ENCODE results near the gene CD40. TPM values are rescaled to one million over a fixed set of nuclear protein-coding genes. Genes with fewer than 3 reads are reported as not detected.

Gene CD40
- total RNA-seq, 4 donors from 2014 or later, result 7.2 to 13.0 (median 8.2) TPM

DNA sequence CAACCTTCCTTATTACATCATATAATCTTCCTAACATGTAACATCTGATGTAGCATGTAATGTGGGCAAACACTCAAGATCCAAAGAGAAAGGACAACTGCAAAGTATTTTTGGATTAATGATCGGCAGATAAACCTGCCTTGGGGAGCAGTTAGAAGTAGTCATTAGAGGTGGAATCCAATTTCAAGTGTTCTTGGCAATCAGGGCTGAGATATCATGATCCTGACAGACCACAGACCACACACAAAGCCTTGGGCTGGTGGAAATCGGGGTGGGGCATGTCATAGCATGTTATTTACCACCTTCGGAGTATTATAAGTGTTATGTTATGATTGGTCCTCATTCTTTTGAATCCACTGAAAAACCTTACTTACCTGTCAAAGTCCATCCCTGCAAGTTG, 44.7 kb upstream of the CD40 start:
- Histone ChIP-seq H3K27me3 (no peaks in the 10 kb centered on the region), H3K4me1 (peaks cover 41 to 47% of the 10 kb centered on the region in 2 donors), H3K9me3 (no peaks in the 10 kb centered on the region), H3K36me3 (peaks cover 0 to 31% of the 10 kb centered on the region in 2 donors), H3K4me3 (no peak overlapping the region), H3K27ac (peak overlapping the region in 2 of 4 donors; percentile 12 to 22)
- in situ Hi-C loops (cut with MboI; ENCODE audit: low sequenced_read_pairs in 4 of 4) (no loop called here), intact Hi-C loops (cut with DNase I; ENCODE audit: low total_unique reads) (no loop called here)
- ATAC-seq, result peak; percentile 58 to 60
- TF ChIP-seq POLR2A (IDR thresholded peaks at IDR 0.05), result no peak
- TF ChIP-seq, protein P1, sequence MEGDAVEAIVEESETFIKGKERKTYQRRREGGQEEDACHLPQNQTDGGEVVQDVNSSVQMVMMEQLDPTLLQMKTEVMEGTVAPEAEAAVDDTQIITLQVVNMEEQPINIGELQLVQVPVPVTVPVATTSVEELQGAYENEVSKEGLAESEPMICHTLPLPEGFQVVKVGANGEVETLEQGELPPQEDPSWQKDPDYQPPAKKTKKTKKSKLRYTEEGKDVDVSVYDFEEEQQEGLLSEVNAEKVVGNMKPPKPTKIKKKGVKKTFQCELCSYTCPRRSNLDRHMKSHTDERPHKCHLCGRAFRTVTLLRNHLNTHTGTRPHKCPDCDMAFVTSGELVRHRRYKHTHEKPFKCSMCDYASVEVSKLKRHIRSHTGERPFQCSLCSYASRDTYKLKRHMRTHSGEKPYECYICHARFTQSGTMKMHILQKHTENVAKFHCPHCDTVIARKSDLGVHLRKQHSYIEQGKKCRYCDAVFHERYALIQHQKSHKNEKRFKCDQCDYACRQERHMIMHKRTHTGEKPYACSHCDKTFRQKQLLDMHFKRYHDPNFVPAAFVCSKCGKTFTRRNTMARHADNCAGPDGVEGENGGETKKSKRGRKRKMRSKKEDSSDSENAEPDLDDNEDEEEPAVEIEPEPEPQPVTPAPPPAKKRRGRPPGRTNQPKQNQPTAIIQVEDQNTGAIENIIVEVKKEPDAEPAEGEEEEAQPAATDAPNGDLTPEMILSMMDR (IDR thresholded peaks at IDR 0.05 in 4 of 5, conservative IDR thresholded peaks at IDR 0.05 in 1 of 5), result no peak
- DNase-seq, result no peak

DNA sequence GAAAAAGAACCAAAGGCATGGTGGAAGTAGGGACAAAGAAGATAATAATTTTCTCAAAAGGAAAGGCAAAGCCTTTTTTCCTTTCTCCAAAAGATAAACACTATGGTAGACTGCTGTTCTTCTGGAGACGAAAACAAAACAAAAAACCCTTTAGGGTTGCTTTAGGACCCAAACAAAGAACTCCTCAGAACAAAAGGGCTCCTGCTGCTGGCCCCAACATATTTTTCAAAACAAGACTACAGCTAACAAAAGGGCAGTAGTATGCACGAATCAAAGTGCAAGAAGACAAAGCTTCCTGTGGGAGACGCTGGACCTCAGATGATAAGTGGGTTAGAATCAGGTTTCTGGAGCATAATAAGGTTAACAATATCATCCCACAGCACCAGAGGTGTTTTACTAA, 44.1 kb upstream of the CD40 start:
- TF ChIP-seq, protein P1 (IDR thresholded peaks at IDR 0.05 in 4 of 5, conservative IDR thresholded peaks at IDR 0.05 in 1 of 5), result no peak
- no peak for TF ChIP-seq POLR2A (IDR thresholded peaks at IDR 0.05)
- intact Hi-C loops (cut with DNase I; ENCODE audit: low total_unique reads) (no loop called here), in situ Hi-C loops (cut with MboI; ENCODE audit: low sequenced_read_pairs in 4 of 4) (no loop called here)
- no peaks in the 10 kb centered on the region for H3K27me3 ChIP-seq
- peaks cover 0 to 31% of the 10 kb centered on the region in 2 donors for H3K36me3 ChIP-seq
- H3K27ac ChIP-seq, result peak overlapping the region in 2 of 4 donors; percentile 12 to 22
- H3K4me1 ChIP-seq, result peaks cover 41 to 47% of the 10 kb centered on the region in 2 donors
- no peak for DNase-seq
- ATAC-seq, result no peak
- no peaks in the 10 kb centered on the region for H3K9me3 ChIP-seq
- H3K4me3 ChIP-seq, result no peak overlapping the region

- intact Hi-C loops (cut with DNase I; ENCODE audit: low total_unique reads) (no loop called here), in situ Hi-C loops (cut with MboI; ENCODE audit: low sequenced_read_pairs in 4 of 4) (loop anchor here in 3 of 4 donors (25.0 kb wide), 1 partner anchor 265 kb away; the partner anchor contains the start of gene UBE2C (in 3 of the 3))
- Histone ChIP-seq H3K4me3 (no peak overlapping the region), H3K4me1 (peaks cover 66 to 67% of the 10 kb centered on the region in 2 donors), H3K27me3 (no peaks in the 10 kb centered on the region), H3K36me3 (peaks cover 0 to 23% of the 10 kb centered on the region in 2 donors), H3K27ac (no peak overlapping the region), H3K9me3 (no peaks in the 10 kb centered on the region)
- ATAC-seq, result no peak
- DNase-seq, result no peak
- no peak for TF ChIP-seq POLR2A (IDR thresholded peaks at IDR 0.05)
- TF ChIP-seq, protein P1 (IDR thresholded peaks at IDR 0.05 in 4 of 5, conservative IDR thresholded peaks at IDR 0.05 in 1 of 5), result no peak
Observed at GRCh38 chr20:46076806-46077205, 41.3 kb upstream of the CD40 start.

GRCh38 chr20:46077642-46078305, 40.3 kb upstream of the CD40 start:
- Histone ChIP-seq H3K27ac (no peak overlapping the region), H3K9me3 (no peaks in the 10 kb centered on the region), H3K4me1 (peaks cover 71 to 74% of the 10 kb centered on the region in 2 donors), H3K27me3 (no peaks in the 10 kb centered on the region), H3K4me3 (no peak overlapping the region), H3K36me3 (peaks cover 0 to 23% of the 10 kb centered on the region in 2 donors)
- TF ChIP-seq POLR2A (IDR thresholded peaks at IDR 0.05), result no peak
- TF ChIP-seq, protein P1 (IDR thresholded peaks at IDR 0.05 in 4 of 5, conservative IDR thresholded peaks at IDR 0.05 in 1 of 5), result no peak
- intact Hi-C loops (cut with DNase I; ENCODE audit: low total_unique reads), result no loop called here
- no peak for ATAC-seq
- in situ Hi-C loops (cut with MboI; ENCODE audit: low sequenced_read_pairs in 4 of 4), result loop anchor here in 3 of 4 donors (25.0 kb wide), 1 partner anchor 265 kb away; the partner anchor contains the start of gene UBE2C (in 3 of the 3)
- DNase-seq, result no peak

Data from gastrocnemius medialis (tissue), 4 donors.